Endodermal cell (in vitro differentiated cells): ENCODE data around the gene PNRC2. TPM values are rescaled to one million over a fixed set of nuclear protein-coding genes. Genes with fewer than 3 reads are reported as not detected.

Source experiments
- DNase-seq: peaks from one replicate; pipeline ENCODE4 v3.0.0-alpha.2; 2017
- H3K27ac ChIP-seq: 2 replicates; pipeline ENCODE4 v1.5.1; 2013; ENCODE audit warnings: mild to moderate bottlenecking, low read depth, low read length, moderate library complexity
- H3K27me3 ChIP-seq: 2 replicates; pipeline ENCODE4 v1.6.1; 2013; ENCODE audit warnings: mild to moderate bottlenecking, low read length, moderate library complexity; ENCODE audit not compliant: insufficient read depth, control insufficient read depth, poor library complexity, severe bottlenecking
- H3K36me3 ChIP-seq: 2 replicates; pipeline ENCODE4 v1.7.0; 2013; ENCODE audit warnings: mild to moderate bottlenecking, low read length, moderate library complexity; ENCODE audit not compliant: control insufficient read depth, insufficient read depth
- H3K4me1 ChIP-seq: one replicate; pipeline ENCODE4 v1.7.0; 2013; ENCODE audit warnings: low read length; ENCODE audit not compliant: control insufficient read depth, insufficient read depth
- H3K4me3 ChIP-seq: 2 replicates; pipeline ENCODE4 v1.5.1; 2013; ENCODE audit warnings: mild to moderate bottlenecking, low read length, moderate library complexity
- H3K9ac ChIP-seq: 2 replicates; pipeline ENCODE4 v1.6.1; 2013; ENCODE audit warnings: mild to moderate bottlenecking, low read length, moderate library complexity; ENCODE audit not compliant: poor library complexity, severe bottlenecking; ENCODE audit errors: extremely low read depth
- H3K9me3 ChIP-seq: 2 replicates; pipeline ENCODE4 v1.6.1; 2013; ENCODE audit warnings: mild to moderate bottlenecking, low read length, moderate library complexity; ENCODE audit not compliant: control insufficient read depth
- H3K27ac Mint-ChIP-seq: 2 replicates; pipeline ENCODE4 v1.8.0; 2020; ENCODE audit warnings: mixed read lengths
- H3K27me3 Mint-ChIP-seq: 2 replicates; pipeline ENCODE4 v1.8.0; 2021; ENCODE audit warnings: mild to moderate bottlenecking, mixed read lengths; ENCODE audit not compliant: insufficient read depth
- H3K36me3 Mint-ChIP-seq: 2 replicates; pipeline ENCODE4 v1.8.0; 2020; ENCODE audit warnings: low read depth, mixed read lengths
- H3K4me1 Mint-ChIP-seq: 2 replicates; pipeline ENCODE4 v1.8.0; 2020; ENCODE audit warnings: mixed read lengths
- H3K4me3 Mint-ChIP-seq: 2 replicates; pipeline ENCODE4 v1.8.0; 2020; ENCODE audit warnings: mild to moderate bottlenecking, moderate library complexity, mixed read lengths
- H3K9me3 Mint-ChIP-seq: 2 replicates; pipeline ENCODE4 v1.8.0; 2020; ENCODE audit warnings: mild to moderate bottlenecking, mixed read lengths
- WGBS, 2 experiments: methylation state at CpG; one replicate each; pipeline versions ENCODE4 v1.1.5 to v1.1.7; 2013; ENCODE audit warnings: missing lambda C conversion rate in 2 of 2, mixed read lengths in 1 of 2; ENCODE audit not compliant: insufficient coverage in 1 of 2, insufficient read length in 1 of 2; 5-methylcytosine and 5-hydroxymethylcytosine counted together
- total RNA-seq, 2 donors: library from RNA; stranded (reverse); fragmentation: NEBNext Ultra II Directional in 1 of 2; extraction: Animal tissue kit (Norgen Biotek cat#: 25700) in 1 of 2; gene quantifications; 2 replicates in 1 of 2; 3 replicates in 1 of 2; pipeline ENCODE4 v1.2.1, GENCODE V29; 2021
- TF ChIP-seq, protein P1 (sequence below): fragments of 200-600 bp; sonication (generic); conservative IDR thresholded peaks from 2 replicates; pipeline ENCODE4 v1.5.0; 2021; ENCODE audit warnings: antibody characterized with exemption, mild to moderate bottlenecking

Gene PNRC2
- total RNA-seq, 2 donors from 2014 or later: 107 to 108 TPM

GRCh38 chr1:23925279-23925678 is 34.3 kb upstream of the PNRC2 start:
- DNase-seq: no peak
- Histone ChIP-seq H3K27me3 (no peaks in the 10 kb centered on the region), H3K4me1 (peaks cover 1% of the 10 kb centered on the region), H3K4me3 (no peak overlapping the region), H3K36me3 (no peaks in the 10 kb centered on the region), H3K9me3 (no peaks in the 10 kb centered on the region), H3K27ac (no peak overlapping the region), H3K9ac (no peak overlapping the region)
- no peaks in the 10 kb centered on the region for H3K4me1 Mint-ChIP-seq
- H3K9me3 Mint-ChIP-seq: no peaks in the 10 kb centered on the region
- H3K4me3 Mint-ChIP-seq: no peak overlapping the region
- WGBS, 2 experiments: 89 to 94% methylated on average over 3 of the region's 3 CpGs
- H3K36me3 Mint-ChIP-seq: no peaks in the 10 kb centered on the region
- H3K27ac Mint-ChIP-seq: no peak overlapping the region
- TF ChIP-seq, protein P1, sequence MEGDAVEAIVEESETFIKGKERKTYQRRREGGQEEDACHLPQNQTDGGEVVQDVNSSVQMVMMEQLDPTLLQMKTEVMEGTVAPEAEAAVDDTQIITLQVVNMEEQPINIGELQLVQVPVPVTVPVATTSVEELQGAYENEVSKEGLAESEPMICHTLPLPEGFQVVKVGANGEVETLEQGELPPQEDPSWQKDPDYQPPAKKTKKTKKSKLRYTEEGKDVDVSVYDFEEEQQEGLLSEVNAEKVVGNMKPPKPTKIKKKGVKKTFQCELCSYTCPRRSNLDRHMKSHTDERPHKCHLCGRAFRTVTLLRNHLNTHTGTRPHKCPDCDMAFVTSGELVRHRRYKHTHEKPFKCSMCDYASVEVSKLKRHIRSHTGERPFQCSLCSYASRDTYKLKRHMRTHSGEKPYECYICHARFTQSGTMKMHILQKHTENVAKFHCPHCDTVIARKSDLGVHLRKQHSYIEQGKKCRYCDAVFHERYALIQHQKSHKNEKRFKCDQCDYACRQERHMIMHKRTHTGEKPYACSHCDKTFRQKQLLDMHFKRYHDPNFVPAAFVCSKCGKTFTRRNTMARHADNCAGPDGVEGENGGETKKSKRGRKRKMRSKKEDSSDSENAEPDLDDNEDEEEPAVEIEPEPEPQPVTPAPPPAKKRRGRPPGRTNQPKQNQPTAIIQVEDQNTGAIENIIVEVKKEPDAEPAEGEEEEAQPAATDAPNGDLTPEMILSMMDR: no peak
- H3K27me3 Mint-ChIP-seq: no peaks in the 10 kb centered on the region

DNA sequence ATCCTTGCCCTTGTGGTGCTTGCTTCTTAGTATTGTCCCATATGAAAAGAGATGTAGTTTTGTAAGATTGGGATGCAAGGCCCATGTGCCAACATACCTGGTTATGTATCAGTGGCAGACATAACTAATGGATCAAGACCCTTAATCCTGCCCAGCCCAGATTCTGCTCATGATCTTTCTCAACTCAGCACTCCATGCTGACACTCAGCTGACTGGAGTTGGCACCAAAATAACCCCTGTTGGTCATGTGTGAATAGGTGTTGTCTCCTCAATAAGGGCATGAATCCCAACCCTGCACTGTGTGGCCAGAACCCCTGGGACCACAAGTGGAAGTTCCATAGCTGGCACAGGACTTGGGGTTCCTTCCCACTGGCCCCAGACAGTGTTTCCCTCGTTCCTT is 32.5 kb upstream of the PNRC2 start:
- no peaks in the 10 kb centered on the region for H3K27me3 Mint-ChIP-seq
- H3K36me3 Mint-ChIP-seq: no peaks in the 10 kb centered on the region
- no peaks in the 10 kb centered on the region for H3K9me3 Mint-ChIP-seq
- Histone ChIP-seq H3K36me3 (no peaks in the 10 kb centered on the region), H3K9ac (no peak overlapping the region), H3K27ac (no peak overlapping the region), H3K4me1 (no peaks in the 10 kb centered on the region), H3K9me3 (no peaks in the 10 kb centered on the region), H3K27me3 (no peaks in the 10 kb centered on the region), H3K4me3 (no peak overlapping the region)
- no peak overlapping the region for H3K4me3 Mint-ChIP-seq
- WGBS, 2 experiments: 81 to 86% methylated on average over 1 of the region's 1 CpG
- H3K4me1 Mint-ChIP-seq: no peaks in the 10 kb centered on the region
- no peak for DNase-seq
- H3K27ac Mint-ChIP-seq: no peak overlapping the region
- TF ChIP-seq, protein P1: no peak

DNA sequence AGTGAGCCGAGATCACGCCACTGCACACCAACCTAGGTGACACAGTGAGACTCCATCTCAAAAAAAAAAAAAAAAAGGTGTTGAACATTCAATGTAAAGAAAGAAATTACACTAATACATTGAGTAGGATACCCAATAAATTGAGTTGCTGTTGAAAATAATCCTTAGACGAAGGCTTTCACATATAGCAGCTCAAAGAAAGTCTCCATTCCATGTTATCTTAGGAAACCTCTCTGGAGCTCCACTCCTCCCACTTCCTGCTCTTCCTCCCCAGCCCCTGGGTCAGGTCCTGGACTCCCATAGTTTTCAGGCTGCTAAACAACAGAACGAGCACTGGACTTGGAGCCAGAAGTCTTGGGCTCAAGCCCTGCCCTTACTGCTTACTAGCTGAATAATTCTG is 30.8 kb upstream of the PNRC2 start:
- DNase-seq: no peak
- Histone ChIP-seq H3K9ac (no peak overlapping the region), H3K27me3 (no peaks in the 10 kb centered on the region), H3K9me3 (no peaks in the 10 kb centered on the region), H3K4me3 (no peak overlapping the region), H3K36me3 (no peaks in the 10 kb centered on the region), H3K27ac (no peak overlapping the region), H3K4me1 (no peaks in the 10 kb centered on the region)
- no peaks in the 10 kb centered on the region for H3K9me3 Mint-ChIP-seq
- no peaks in the 10 kb centered on the region for H3K27me3 Mint-ChIP-seq
- 90 to 100% methylated on average over 2 to 4 of the region's 4 CpGs for WGBS, 2 experiments
- H3K4me1 Mint-ChIP-seq: no peaks in the 10 kb centered on the region
- TF ChIP-seq, protein P1: no peak
- H3K36me3 Mint-ChIP-seq: no peaks in the 10 kb centered on the region
- no peak overlapping the region for H3K27ac Mint-ChIP-seq
- H3K4me3 Mint-ChIP-seq: no peak overlapping the region
